ENCODE measurements around the gene MYO7A.

MYO7A gene

GRCh38 chr11:77111946-77112345 lies 16.1 kb upstream of the MYO7A start:
- DNase-seq (ENCODE audit: low read depth, low spot score): no peak

GRCh38 chr11:77112641-77113381 lies 15.2 kb upstream of the MYO7A start:
- no peak for DNase-seq (ENCODE audit: low read depth, low spot score)

GRCh38 chr11:77113382-77114088 lies 14.5 kb upstream of the MYO7A start:
- no peak for DNase-seq (ENCODE audit: low read depth, low spot score)

DNA sequence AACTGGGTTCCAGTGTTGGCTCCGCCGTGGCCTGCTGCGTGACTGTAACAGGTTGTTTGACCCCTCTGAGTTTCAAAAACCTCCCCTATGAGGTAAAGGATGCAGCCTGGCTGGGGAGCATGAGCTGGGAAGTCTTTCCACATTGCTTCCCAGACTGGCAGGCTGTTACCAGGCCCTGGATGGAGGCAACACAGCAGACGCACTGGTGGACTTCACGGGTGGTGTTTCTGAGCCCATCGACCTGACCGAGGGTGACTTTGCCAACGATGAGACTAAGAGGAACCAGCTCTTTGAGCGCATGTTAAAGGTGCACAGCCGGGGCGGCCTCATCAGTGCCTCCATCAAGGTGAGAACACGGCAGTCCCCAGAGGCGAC lies 14.0 kb upstream of the MYO7A start:
- no peak for DNase-seq (ENCODE audit: low read depth, low spot score)

- DNase-seq (ENCODE audit: low read depth, low spot score): no peak
Measured at GRCh38 chr11:77115181-77115611, 12.8 kb upstream of the MYO7A start.

GRCh38 chr11:77115956-77116355 lies 12.1 kb upstream of the MYO7A start:
- no peak for DNase-seq (ENCODE audit: low read depth, low spot score)

DNA sequence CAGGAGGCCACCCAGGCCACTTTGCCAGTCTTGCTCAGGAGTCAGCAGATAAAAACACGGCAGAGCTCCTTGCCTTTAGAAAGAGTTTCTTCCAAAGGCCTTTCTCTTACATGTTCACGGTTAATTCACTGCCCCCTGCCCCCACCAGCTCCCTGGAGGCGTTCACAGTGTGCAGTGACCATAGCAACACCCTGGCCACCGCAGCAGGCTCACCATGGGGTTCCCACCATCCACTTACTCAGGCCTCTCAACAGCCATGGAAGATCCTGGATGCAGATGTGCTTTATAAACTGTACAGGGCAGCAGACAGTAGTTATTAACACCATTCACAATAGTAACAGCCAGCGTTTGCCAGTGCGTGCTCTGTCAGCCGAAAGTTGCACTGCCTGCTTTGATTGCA lies 10.6 kb upstream of the MYO7A start:
- no peak for DNase-seq (ENCODE audit: low read depth, low spot score)

DNA sequence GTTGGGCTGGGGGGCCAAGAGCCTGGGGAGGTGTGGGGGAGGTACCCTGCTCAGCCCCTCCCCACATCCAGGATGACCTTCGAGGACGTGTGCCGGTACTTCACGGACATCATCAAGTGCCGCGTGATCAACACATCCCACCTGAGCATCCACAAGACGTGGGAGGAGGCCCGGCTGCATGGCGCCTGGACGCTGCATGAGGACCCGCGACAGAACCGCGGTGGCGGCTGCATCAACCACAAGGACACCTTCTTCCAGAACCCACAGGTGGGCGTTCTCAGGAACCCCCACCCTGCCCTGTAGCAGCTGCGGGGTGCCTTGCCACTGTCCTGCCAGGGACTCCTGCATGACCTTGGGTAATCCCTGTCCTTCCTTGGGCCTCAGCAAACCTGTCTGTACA lies 10.0 kb upstream of the MYO7A start:
- no peak for DNase-seq (ENCODE audit: low read depth, low spot score)

DNA sequence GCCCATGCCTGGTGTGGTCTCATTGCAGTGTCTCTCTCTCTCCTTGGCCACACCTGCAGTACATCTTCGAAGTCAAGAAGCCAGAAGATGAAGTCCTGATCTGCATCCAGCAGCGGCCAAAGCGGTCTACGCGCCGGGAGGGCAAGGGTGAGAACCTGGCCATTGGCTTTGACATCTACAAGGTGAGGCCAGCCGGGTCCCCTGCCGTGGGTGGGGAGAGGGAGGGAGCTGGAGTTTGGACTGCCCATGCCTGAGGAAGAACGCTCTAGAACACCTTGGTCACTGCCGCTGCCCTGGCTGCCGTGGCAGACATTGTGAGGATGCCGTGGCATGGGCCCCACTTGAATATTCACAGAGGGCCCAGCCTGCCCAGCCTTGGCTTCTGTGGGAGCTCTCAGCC lies 9.1 kb upstream of the MYO7A start:
- DNase-seq (ENCODE audit: low read depth, low spot score): no peak

DNA sequence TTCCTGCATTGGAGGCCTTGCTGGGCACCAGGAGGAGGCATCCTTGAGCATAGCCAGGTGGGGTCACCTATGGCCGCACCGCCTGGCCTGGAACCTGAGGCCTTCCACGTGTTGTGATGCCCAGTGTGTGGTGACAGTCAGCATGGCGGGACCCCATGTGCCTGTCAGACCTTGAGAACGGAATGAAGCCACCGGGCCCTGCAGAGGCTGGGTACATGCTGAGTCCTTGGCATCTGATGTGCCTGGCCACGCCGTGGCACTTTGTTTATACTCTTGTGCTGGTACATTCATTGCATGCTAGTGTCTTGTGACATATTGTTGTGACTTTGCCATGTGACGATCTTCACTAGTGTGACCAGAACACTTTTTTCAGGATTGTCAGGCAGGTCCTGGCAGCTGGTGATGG lies 8.5 kb upstream of the MYO7A start:
- DNase-seq (ENCODE audit: low read depth, low spot score): no peak

- no peak for DNase-seq (ENCODE audit: low read depth, low spot score)
Measured at GRCh38 chr11:77120571-77120970, 7.5 kb upstream of the MYO7A start.

- DNase-seq (ENCODE audit: low read depth, low spot score): no peak
Measured at GRCh38 chr11:77121096-77121640, 6.9 kb upstream of the MYO7A start.

GRCh38 chr11:77121876-77122575 lies 6.0 kb upstream of the MYO7A start:
- no peak for DNase-seq (ENCODE audit: low read depth, low spot score)

GRCh38 chr11:77122576-77123212 lies 5.4 kb upstream of the MYO7A start:
- DNase-seq (ENCODE audit: low read depth, low spot score): no peak

- no peak for DNase-seq (ENCODE audit: low read depth, low spot score)
Measured at GRCh38 chr11:77123591-77123990, 4.5 kb upstream of the MYO7A start.

- DNase-seq (ENCODE audit: low read depth, low spot score): no peak
Measured at GRCh38 chr11:77124041-77124440, 4.0 kb upstream of the MYO7A start.

GRCh38 chr11:77124488-77124887 lies 3.6 kb upstream of the MYO7A start:
- no peak for DNase-seq (ENCODE audit: low read depth, low spot score)

DNA sequence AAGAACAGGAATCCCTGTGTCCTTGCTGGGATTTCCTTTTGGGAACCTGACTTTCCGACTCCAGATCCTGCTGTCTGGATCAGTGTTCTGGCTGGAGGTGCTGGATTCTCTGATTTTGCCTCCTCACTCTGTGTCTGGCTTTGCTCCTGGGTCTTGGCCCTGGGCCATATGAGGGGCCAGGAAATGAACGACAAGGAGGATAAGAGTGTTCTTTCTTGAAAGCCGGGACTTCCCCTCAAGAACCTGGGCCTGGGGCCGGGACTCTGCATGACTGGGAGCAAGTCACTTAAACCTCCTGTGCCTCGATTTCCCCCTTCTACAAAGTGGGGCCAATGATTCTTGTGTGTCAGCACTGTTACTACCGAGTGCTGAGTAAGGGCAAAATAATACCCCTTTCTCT lies 2.9 kb upstream of the MYO7A start:
- no peak for DNase-seq (ENCODE audit: low read depth, low spot score)

- DNase-seq (ENCODE audit: low read depth, low spot score): no peak
Measured at GRCh38 chr11:77125695-77126094, 2.4 kb upstream of the MYO7A start.

GRCh38 chr11:77126156-77126775 lies 1.8 kb upstream of the MYO7A start:
- DNase-seq (ENCODE audit: low read depth, low spot score): no peak

- no peak for DNase-seq (ENCODE audit: low read depth, low spot score)
Measured at GRCh38 chr11:77126861-77127234, 1.2 kb upstream of the MYO7A start.
